Pericardium fibroblast (primary cell): ENCODE measurements around the gene KRT16. TPM values are rescaled to one million over a fixed set of nuclear protein-coding genes. Genes with fewer than 3 reads are reported as not detected.

Source experiments
- total RNA-seq: library from RNA; depleted of rRNA; stranded (reverse); fragments of >200 nt; gene quantifications from 2 replicates; pipeline ENCODE4 v1.2.3, GENCODE V29; 2015

KRT16 gene
- 0.17 TPM in 1 of 2 replicates, not detected in the other for total RNA-seq

GRCh38 chr17:41612376-41613160 lies at the start of gene KRT16:
Gene KRT16, minus strand, starts transcription at chr17:41612767. Its CDS starts 79 bp downstream, at chr17:41612688.

DNA sequence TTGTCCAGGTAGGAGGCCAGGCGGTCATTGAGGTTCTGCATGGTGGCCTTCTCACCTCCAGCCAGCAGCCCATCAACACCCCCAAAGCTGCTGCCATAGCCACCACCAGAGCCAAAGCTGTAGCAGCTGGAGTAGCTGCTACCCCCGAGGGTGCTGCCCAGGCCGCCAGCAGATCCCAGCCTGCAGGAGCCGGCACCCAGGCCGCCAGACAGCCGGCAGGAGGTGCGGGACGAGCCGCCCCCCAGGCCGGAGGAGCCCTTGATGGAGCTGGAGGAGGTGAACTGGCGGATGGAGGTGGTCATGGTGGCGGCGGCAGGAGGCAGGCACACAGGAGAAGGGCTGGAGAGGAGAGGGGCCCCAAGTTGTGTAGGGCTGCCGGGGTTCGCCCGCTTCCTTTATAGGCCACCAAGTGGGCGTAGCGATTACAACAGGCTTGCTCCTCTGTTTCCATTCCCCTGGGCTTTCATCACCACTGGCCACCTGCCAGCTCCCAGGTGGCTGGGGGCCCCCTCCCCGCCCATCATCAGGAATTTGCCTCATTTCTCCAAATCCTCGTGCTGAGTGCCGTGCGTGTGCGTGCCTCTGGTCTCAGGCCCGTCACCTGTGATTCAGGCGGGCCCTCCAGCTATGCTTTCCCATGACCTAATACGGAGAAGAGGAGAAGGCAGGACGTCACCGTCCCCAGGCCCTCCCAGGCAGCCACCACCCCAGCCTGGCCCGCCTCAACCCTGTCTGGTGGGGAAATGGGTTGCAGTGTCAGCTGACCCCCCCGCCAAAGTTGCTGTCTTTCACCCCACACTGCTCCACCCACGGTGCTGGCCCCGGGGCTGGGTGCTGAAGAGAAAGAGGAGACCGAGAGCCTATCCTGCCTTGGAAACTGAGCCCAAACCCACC lies 11.9 kb upstream of the KRT16 start, which contains the start of gene KRT17:
Gene KRT17 (minus strand): TSS at position 368 of the 894 bp plus-strand sequence. CDS start 66 bp downstream, at position 302.

GRCh38 chr17:41586863-41587495 lies 25.6 kb downstream of the KRT16 start, which contains the start of gene KRT14:
Gene KRT14, minus strand, starts transcription at chr17:41586895. Its CDS starts 61 bp downstream, at chr17:41586834.

GRCh38 chr17:41571561-41572434 lies 40.8 kb downstream of the KRT16 start, which contains the start of gene KRT9:
Gene KRT9, minus strand, starts transcription at chr17:41572059. Its CDS starts 67 bp downstream, at chr17:41571992.

Other genes starting within 250 kb of the KRT16 start
- not detected in 2 replicates for gene KRT33B, start 243.0 kb downstream of the KRT16 start, total RNA-seq
- not detected in 2 replicates for gene KRT34, start 230.5 kb downstream of the KRT16 start, total RNA-seq
- gene KRT31, start 215.2 kb downstream of the KRT16 start, total RNA-seq = not detected in 2 replicates
- gene KRT37, start 188.2 kb downstream of the KRT16 start, total RNA-seq = not detected in 2 replicates
- not detected in 2 replicates for gene KRT38, start 171.8 kb downstream of the KRT16 start, total RNA-seq
- not detected in 2 replicates for gene KRT32, start 145.4 kb downstream of the KRT16 start, total RNA-seq
- not detected in 2 replicates for gene KRT35, start 131.6 kb downstream of the KRT16 start, total RNA-seq
- not detected in 2 replicates for gene KRT36, start 122.9 kb downstream of the KRT16 start, total RNA-seq
- not detected in 2 replicates for gene KRT13, start 107.2 kb downstream of the KRT16 start, total RNA-seq
- not detected in 2 replicates for gene KRT15, start 93.9 kb downstream of the KRT16 start, total RNA-seq
- 33.3 and 57.3 TPM in 2 replicates for gene KRT19, start 84.5 kb downstream of the KRT16 start, total RNA-seq
- not detected in 2 replicates for gene KRT9, start 40.7 kb downstream of the KRT16 start, total RNA-seq
- gene KRT14, start 25.9 kb downstream of the KRT16 start, total RNA-seq = 0.12 and 0.26 TPM in 2 replicates
- gene KRT17, start 11.8 kb upstream of the KRT16 start, total RNA-seq = 2.5 TPM in 1 of 2 replicates, not detected in the other
- 111 and 272 TPM in 2 replicates for gene EIF1, start 76.1 kb upstream of the KRT16 start, total RNA-seq
- not detected in 2 replicates for gene GAST, start 99.6 kb upstream of the KRT16 start, total RNA-seq
- gene HAP1, start 121.9 kb upstream of the KRT16 start, total RNA-seq = not detected in 2 replicates
- gene JUP, start 173.9 kb upstream of the KRT16 start, total RNA-seq = 17.4 and 28.9 TPM in 2 replicates
- 42.3 and 81.7 TPM in 2 replicates for gene P3H4, start 199.2 kb upstream of the KRT16 start, total RNA-seq
- 285 and 416 TPM in 2 replicates for gene FKBP10, start 200.2 kb upstream of the KRT16 start, total RNA-seq
- 47.9 and 50.6 TPM in 2 replicates for gene NT5C3B, start 223.5 kb upstream of the KRT16 start, total RNA-seq
- gene KLHL10, start 225.1 kb upstream of the KRT16 start, total RNA-seq = 0.23 TPM in 1 of 2 replicates, not detected in the other